Activated naive CD8-positive, alpha-beta T cell (primary cell): ENCODE data around the gene ACRBP.

Experiments used
- H3K27ac Mint-ChIP-seq: one replicate; pipeline ENCODE4 v1.8.0; 2021; ENCODE audit warnings: mixed read lengths
- H3K27me3 Mint-ChIP-seq: one replicate; pipeline ENCODE4 v1.8.0; 2021; ENCODE audit warnings: mixed read lengths
- H3K36me3 Mint-ChIP-seq: one replicate; pipeline ENCODE4 v1.8.0; 2021; ENCODE audit warnings: mixed read lengths
- H3K4me1 Mint-ChIP-seq: one replicate; pipeline ENCODE4 v1.8.0; 2021; ENCODE audit warnings: low read depth, mixed read lengths
- H3K4me3 Mint-ChIP-seq: one replicate; pipeline ENCODE4 v1.8.0; 2021; ENCODE audit warnings: mild to moderate bottlenecking, mixed read lengths
- H3K9me3 Mint-ChIP-seq: one replicate; pipeline ENCODE4 v1.8.0; 2021; ENCODE audit warnings: low read depth, mixed read lengths

Gene ACRBP

DNA sequence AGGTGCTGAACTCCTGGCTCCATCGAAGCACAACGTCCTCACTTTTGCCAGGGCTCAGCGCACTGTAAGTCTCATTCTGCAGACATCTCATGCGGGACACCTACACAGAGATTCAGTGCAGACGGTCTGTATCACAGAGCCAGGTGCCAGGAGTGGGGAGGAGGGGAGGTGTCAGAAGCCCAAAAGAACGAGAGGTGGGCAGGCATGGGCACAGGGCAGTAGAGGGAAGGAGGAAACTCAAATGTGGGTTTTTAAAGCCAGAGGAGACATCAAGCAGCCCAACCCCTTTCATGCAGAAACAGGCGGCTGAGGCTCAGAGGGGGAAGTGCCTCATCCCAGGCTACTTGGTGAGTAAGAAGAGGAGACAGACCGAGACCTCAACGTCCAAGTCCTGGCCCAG lies 8.9 kb downstream of the ACRBP start:
- Mint-ChIP-seq H3K36me3 (peaks cover 3% of the 10 kb centered on the region), H3K27me3 (no peaks in the 10 kb centered on the region), H3K27ac (peak overlapping the region; percentile 37), H3K9me3 (peaks cover 3% of the 10 kb centered on the region), H3K4me1 (peaks cover 34% of the 10 kb centered on the region), H3K4me3 (no peak overlapping the region)

DNA sequence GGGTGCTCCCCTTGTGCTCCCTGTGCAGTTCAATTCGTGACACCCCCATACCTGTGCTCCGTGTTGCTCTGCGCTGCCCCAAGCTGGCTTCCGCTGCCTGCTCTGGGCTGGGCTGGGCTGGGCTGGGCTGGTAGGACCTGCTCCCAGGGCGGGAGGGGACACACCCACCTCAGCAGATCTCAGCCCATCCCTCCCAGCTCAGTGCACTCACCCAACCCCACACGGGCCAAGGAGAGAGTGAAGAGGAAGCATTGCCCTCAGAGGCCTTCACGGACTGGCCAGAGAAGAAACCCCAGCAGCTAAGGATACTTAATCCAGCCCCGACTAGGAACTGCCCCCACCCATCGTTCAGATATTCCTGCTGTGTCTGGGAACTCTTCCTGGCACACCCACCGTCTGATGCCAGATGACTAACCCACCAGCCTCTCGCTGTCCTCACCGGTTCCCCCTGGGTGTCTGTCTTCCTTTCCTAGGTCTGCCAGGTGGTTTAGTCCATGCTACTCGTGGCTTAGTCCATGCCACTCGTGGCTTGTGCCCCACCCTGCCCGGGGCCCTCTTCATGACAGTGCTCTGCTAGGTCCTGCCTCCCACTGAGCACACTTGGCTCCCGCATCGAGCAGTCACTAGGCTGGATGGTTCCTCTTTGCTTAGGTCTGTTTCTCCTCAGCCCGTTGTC lies 11.2 kb downstream of the ACRBP start, which contains the start of gene LPAR5:
Gene LPAR5, minus strand, starts transcription at position 104 of the 676 bp plus-strand sequence. CDS start 14,711 bp downstream, outside the sequence.
- peak within 1 kb of the TSS; percentile 81 for H3K4me3 Mint-ChIP-seq
- H3K9me3 Mint-ChIP-seq = no peaks in the 10 kb centered on the region
- H3K4me1 Mint-ChIP-seq = peaks cover 56% of the 10 kb centered on the region
- H3K27me3 Mint-ChIP-seq = no peaks in the 10 kb centered on the region
- peak within 1 kb of the TSS; percentile 97 for H3K27ac Mint-ChIP-seq
- no peaks in the 10 kb centered on the region for H3K36me3 Mint-ChIP-seq

DNA sequence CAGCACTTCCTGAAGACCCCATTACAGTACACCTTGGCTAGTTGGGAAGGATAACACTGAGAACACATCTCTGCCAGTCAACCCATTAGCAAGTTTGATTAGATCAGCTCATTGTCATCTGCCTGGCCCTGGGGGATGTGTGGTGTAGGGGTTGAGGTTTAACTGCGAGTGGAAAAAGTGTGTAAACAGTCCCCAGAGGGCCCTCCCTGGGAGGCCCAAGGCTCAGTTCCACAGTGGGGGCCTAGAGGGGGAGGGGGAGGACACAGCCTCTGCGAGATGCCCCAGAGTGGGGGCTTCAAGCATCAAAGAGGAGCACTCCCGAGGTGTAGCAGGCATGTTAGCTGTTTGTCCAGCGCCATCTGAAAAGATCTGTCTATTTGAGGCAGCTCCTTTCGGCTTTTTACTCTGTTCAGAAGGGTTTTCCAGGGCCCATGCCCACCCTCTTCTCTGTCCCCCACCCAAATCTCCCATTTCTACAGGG lies 11.8 kb downstream of the ACRBP start:
- H3K4me3 Mint-ChIP-seq = peak overlapping the region; percentile 81
- peak overlapping the region; percentile 97 for H3K27ac Mint-ChIP-seq
- H3K4me1 Mint-ChIP-seq = peaks cover 62% of the 10 kb centered on the region
- H3K27me3 Mint-ChIP-seq = no peaks in the 10 kb centered on the region
- H3K36me3 Mint-ChIP-seq = no peaks in the 10 kb centered on the region
- H3K9me3 Mint-ChIP-seq = no peaks in the 10 kb centered on the region

DNA sequence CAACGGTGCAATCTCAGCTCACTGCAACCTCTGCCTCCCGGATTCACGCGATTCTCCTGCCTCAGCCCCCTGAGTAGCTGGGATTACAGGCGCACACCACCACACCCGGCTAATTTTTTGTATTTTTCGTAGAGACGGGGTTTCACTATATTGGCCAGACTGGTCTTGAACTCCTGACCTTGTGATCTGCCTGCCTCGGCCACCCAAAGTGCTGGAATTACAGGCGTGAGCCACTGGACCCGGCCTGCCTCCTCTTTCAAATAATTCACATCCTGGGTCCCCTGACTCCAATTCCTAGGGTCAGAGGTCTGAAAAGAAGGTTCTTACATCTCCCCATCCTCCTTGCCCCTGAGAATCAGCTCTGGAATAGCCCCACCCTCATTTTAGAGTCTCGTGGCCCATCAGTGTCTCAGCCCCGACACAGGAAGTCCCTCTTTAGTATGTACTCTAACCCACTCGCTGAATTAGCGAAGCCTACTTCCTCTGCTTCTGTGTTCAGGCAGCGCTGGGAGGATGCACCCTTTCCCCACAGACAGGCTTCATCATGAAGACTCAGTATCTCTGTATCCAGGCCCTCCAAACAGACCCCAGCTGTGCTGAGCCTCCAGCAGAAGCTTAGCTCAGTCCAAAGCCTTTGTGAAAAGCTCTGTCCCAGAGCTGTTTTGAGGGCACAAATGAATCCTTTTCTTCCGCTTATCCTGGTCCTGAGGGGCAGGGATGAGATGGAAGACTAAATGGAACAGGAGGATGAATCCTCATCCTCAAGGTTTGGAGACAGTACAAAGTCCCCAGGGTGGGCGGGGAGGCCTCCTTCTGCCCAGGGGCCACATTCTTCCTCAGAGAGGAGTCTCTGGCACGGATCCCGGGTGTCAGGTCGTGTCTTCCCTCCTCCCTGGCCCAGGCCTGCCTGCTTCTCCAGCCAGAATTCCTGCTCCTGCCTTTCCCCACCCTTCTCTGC lies 14.9 kb downstream of the ACRBP start:
- no peaks in the 10 kb centered on the region for H3K36me3 Mint-ChIP-seq
- no peaks in the 10 kb centered on the region for H3K27me3 Mint-ChIP-seq
- H3K4me3 Mint-ChIP-seq = peak overlapping the region; percentile 85
- H3K27ac Mint-ChIP-seq = peak overlapping the region; percentile 99
- no peaks in the 10 kb centered on the region for H3K9me3 Mint-ChIP-seq
- H3K4me1 Mint-ChIP-seq = peaks cover 68% of the 10 kb centered on the region

DNA sequence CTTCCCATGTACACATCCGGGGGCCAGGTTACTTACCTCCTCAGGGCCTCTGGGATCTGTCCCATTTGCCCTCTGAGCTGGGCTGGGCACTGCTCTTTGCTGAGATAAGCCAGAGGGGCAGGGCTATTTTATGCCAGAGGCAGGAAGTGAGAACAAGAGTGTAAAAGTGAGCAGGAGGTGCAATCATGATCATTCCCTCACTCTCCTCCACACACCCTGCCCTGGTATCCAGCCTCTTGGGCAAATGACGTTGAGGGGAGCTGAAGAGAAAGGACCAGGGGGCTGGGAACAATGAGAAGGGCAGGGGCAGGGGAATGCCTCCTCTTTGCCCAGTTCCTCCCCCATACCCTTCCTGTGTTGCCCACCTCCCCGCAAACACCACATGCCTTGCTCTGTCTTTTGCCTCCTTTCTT lies 15.7 kb downstream of the ACRBP start:
- Mint-ChIP-seq H3K27ac (peak overlapping the region; percentile 99), H3K27me3 (no peaks in the 10 kb centered on the region), H3K4me3 (peak overlapping the region; percentile 85), H3K36me3 (no peaks in the 10 kb centered on the region), H3K4me1 (peaks cover 73% of the 10 kb centered on the region), H3K9me3 (no peaks in the 10 kb centered on the region)

DNA sequence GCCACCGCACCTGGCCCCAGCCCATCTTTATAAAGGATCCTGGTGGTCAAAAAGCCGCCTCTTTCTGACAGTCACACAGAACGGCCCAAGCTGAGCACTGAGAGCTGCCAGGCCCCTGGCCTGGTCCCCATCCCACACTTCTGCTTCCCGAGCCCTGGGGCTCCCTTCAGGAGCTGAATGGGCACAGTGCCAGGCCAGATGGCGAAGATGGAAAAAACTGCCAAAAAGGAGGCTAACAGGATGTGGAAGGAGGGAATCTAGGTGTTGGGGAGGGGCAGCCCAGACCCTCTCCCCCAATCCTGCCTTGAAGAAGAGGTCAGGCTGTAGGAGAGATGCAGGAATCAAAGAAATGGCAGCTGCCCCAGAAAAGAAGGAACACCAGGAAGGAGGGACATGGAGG lies 16.5 kb downstream of the ACRBP start:
- no peaks in the 10 kb centered on the region for H3K27me3 Mint-ChIP-seq
- no peaks in the 10 kb centered on the region for H3K9me3 Mint-ChIP-seq
- no peaks in the 10 kb centered on the region for H3K36me3 Mint-ChIP-seq
- peak overlapping the region; percentile 99 for H3K27ac Mint-ChIP-seq
- H3K4me3 Mint-ChIP-seq = peak overlapping the region; percentile 85
- peaks cover 69% of the 10 kb centered on the region for H3K4me1 Mint-ChIP-seq

DNA sequence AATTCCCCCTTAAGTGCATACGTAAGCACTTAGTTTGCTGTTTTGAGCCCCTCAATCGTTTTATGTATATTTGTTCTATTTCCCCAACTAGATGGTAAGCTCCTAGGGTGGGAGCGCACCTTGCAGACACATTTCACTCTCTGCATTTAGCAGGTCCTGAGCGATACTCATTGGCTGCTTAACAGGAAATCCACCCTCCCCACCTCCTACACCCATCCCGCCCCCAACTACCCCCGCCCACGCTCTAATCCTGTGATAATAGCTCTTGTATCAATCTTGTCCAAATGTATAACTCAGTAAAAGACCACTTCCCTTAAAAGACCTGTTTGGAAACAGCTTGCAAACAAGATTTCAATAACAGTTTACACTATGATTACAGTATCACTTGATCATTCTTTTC lies 19.6 kb downstream of the ACRBP start:
- H3K36me3 Mint-ChIP-seq = peaks cover 2% of the 10 kb centered on the region
- peak overlapping the region; percentile 90 for H3K4me3 Mint-ChIP-seq
- peaks cover 48% of the 10 kb centered on the region for H3K4me1 Mint-ChIP-seq
- H3K27me3 Mint-ChIP-seq = no peaks in the 10 kb centered on the region
- H3K27ac Mint-ChIP-seq = peak overlapping the region; percentile 93
- H3K9me3 Mint-ChIP-seq = no peaks in the 10 kb centered on the region

DNA sequence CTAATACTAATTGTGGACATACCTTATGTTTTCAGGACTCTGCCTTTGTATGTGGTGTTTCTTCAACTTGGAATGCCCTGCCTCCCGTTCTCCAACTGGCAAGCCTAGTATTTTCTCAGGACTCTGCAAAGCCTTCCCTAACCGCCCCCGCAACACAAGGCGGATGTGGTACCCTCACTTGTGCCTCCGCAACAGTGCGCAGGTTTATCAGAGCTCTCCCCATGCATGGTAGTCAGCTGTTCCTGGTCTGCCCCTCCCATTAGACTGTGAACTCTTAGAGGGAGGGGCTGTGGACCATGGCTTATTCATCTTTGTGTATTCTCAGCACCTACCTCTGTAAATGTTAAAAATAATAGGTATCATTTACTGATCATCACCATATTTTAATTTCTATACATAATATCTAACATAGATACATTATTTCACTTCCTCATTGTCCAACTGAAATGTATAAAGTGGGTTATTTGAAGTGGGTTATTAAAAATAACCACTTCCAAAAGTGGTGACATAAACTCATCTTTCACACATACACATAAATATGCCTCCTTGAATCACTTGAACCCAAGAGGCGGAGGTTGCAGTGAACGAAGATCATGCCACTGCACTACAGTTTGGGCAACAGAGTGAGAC lies 20.5 kb downstream of the ACRBP start:
- H3K4me1 Mint-ChIP-seq = peaks cover 40% of the 10 kb centered on the region
- peak overlapping the region; percentile 83 for H3K27ac Mint-ChIP-seq
- no peaks in the 10 kb centered on the region for H3K27me3 Mint-ChIP-seq
- H3K9me3 Mint-ChIP-seq = no peaks in the 10 kb centered on the region
- peak overlapping the region; percentile 90 for H3K4me3 Mint-ChIP-seq
- peaks cover 2% of the 10 kb centered on the region for H3K36me3 Mint-ChIP-seq

DNA sequence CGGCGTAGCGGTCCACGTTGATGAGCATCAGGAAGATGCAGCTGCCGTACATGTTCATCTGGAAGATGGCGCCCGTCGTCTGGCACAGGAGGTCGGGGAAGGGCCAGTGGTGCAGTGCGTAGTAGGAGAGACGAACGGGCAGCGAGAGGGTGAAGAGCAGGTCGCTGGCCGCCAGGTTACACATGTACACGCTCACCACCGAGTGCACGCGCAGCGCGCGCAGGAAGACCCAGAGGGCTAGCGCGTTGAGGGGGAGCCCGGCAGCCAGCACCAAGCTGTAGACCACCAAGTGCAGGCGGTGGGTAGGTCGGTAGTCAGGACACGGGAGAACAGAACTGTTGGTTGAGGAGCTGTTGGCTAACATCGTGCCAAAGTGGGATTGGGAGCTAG lies 26.4 kb downstream of the ACRBP start:
- Mint-ChIP-seq H3K9me3 (no peaks in the 10 kb centered on the region), H3K27ac (peak overlapping the region; percentile 70), H3K27me3 (no peaks in the 10 kb centered on the region), H3K4me1 (peaks cover 24% of the 10 kb centered on the region), H3K36me3 (peaks cover 2% of the 10 kb centered on the region), H3K4me3 (peak overlapping the region; percentile 69)

DNA sequence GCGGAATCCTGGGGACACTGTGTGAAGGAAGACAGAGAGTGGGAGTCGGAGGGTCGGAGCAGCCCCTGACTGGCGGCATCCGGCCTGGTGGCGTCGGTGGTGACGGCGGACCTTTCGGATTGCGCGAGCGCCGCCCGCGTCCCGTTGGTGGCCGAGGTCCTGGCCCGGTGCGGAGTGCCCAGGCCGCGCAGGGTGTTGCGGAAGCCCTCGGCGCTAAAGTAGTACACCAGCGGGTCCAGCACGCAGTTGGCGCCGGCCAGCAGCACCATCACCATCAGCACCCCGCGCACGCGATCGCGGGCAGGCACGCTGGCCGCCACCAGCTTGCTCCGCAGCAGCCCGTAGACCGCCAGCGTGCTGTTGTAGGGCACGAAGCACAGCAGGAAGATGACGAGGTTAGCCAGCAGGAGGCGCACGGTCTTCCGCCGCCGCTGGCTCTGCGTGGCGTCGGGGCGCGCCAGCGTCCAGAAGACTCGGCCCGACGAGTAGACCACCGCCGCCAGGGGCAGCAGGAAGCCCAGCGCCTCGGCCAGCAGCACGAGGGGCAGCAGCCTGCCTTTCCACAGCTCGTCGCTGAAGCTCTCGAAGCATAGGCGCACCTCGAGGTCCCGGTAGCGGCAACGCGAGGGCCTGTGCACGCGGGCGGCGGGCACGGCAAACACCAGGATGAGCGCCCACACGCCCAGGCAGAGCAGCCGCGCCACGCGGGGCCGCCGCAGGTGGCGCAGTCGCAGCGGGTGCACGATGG lies 26.9 kb downstream of the ACRBP start:
- peaks cover 2% of the 10 kb centered on the region for H3K36me3 Mint-ChIP-seq
- no peaks in the 10 kb centered on the region for H3K27me3 Mint-ChIP-seq
- peak overlapping the region; percentile 70 for H3K27ac Mint-ChIP-seq
- H3K4me1 Mint-ChIP-seq = peaks cover 26% of the 10 kb centered on the region
- H3K9me3 Mint-ChIP-seq = no peaks in the 10 kb centered on the region
- H3K4me3 Mint-ChIP-seq = peak overlapping the region; percentile 69

DNA sequence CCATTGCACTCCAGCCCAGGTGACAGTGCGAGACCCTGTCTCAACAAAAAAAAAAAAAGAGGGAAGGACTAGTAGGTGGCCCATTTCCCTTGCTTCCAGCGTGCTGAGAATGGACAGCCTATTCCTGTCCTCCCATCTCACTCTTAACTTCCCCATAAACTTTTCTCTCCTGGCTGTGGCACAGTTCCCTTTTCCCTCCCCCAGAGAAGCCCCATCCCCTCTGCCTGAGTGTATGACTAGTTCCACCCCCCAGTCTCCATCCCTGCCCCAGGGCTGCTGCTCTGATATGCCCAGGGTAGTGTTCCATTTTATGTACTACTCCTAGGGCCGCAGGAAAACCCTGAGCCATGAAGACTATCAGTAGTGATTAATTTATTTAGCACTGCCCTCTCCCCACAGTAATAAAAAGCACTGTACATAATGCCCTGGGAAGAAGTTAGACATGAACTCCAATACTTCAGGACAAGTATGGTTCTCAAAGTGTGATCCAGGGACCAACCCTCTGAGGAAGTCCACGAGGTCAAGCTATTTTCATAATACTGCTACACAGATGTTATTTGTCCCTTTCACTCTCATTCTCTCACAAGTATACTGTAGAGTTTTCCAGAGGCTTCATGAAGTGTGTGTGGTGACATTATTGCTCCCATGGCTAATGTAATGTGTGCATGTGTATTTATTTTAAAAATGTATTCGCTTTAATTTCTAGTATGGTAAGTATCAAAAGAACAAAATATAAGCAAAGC lies 28.6 kb downstream of the ACRBP start:
- Mint-ChIP-seq H3K9me3 (no peaks in the 10 kb centered on the region), H3K4me3 (no peak overlapping the region), H3K27me3 (no peaks in the 10 kb centered on the region), H3K4me1 (peaks cover 30% of the 10 kb centered on the region), H3K27ac (peak overlapping the region; percentile 81), H3K36me3 (no peaks in the 10 kb centered on the region)

DNA sequence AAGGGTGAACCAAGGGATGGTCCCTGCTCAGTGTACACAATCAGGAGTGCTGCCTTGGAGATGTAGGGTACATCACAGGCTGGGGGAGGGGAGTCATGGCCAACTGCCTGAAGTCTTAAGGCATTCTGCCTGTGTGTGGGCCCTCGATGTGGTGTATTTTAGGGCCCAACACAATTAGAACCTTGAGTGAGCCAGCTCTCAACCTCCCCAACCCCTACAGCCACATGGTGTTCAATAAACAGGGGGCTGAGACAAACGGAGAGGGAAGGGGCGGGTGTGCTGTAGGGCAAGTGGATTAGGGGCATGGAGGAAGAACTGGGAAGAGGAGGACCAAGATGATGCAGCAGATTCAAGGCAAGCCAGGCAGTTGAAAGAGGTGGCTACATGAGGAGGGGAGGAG lies 31.4 kb downstream of the ACRBP start:
- Mint-ChIP-seq H3K9me3 (no peaks in the 10 kb centered on the region), H3K4me3 (no peak overlapping the region), H3K27ac (peak overlapping the region; percentile 24), H3K4me1 (peaks cover 47% of the 10 kb centered on the region), H3K36me3 (no peaks in the 10 kb centered on the region), H3K27me3 (no peaks in the 10 kb centered on the region)

DNA sequence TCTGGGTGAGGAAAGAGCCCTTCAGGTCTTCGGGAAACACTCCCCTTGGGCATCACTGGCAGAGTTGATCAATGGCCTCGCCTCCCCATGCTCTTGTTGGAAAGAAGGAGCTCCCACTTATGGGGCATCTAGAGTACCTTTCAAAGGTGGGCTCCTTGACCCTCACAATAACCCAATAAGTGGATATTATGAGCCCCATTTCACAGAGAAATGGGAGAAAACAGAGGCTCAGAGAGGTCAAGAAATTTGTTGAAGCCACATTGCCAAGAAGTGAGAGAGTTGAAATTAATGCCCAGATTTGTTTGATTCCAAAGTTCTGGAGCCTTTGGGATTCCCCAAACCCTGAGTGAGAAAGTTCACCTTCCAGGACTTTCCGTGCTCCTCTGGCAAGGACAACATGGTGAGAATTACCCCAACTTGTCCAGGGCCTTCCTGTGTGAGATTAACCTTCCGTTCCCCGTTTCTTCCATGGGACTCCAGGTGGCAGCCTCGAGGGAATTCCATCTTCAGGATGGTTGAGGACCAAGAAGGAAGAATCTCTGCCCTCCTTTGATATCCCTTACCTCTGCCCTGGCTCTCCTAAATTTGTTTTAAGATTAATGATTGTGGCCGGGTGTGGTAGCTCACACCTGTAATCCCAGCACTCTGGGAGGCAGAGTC lies 32.6 kb downstream of the ACRBP start:
- H3K4me1 Mint-ChIP-seq = peaks cover 49% of the 10 kb centered on the region
- no peaks in the 10 kb centered on the region for H3K27me3 Mint-ChIP-seq
- no peak overlapping the region for H3K4me3 Mint-ChIP-seq
- H3K36me3 Mint-ChIP-seq = no peaks in the 10 kb centered on the region
- H3K27ac Mint-ChIP-seq = peak overlapping the region; percentile 72
- no peaks in the 10 kb centered on the region for H3K9me3 Mint-ChIP-seq
